HepG2 (cell line): ENCODE measurements around the gene PRSS27. TPM values are rescaled to one million over a fixed set of nuclear protein-coding genes. Genes with fewer than 3 reads are reported as not detected.

ENCODE experiments used
- BORCS8-MEF2B ChIP-seq: sonication (generic); formaldehyde crosslinking; IDR thresholded peaks from 2 replicates; pipeline ENCODE4 v1.8.0; 2022; ENCODE audit warnings: mild to moderate bottlenecking, missing genetic modification reagents
- CAMTA2 ChIP-seq: sonication (generic); formaldehyde crosslinking; IDR thresholded peaks from 2 replicates; pipeline ENCODE4 v1.4.0; 2020; ENCODE audit warnings: mild to moderate bottlenecking, missing genetic modification reagents, borderline replicate concordance
- GTF3A ChIP-seq: sonication (generic); formaldehyde crosslinking; conservative IDR thresholded peaks from 2 replicates; pipeline ENCODE4 v1.4.0; 2020; ENCODE audit warnings: mild to moderate bottlenecking, missing genetic modification reagents
- HDAC1 ChIP-seq: sonication (generic); formaldehyde crosslinking; IDR thresholded peaks from 2 replicates; pipeline ENCODE4 v1.5.1; 2020; ENCODE audit warnings: mild to moderate bottlenecking, missing genetic modification reagents
- HOXD1 ChIP-seq: sonication (generic); formaldehyde crosslinking; IDR thresholded peaks from 2 replicates; pipeline ENCODE4 v1.5.0; 2020; ENCODE audit warnings: missing genetic modification reagents
- KDM4B ChIP-seq: sonication (generic); formaldehyde crosslinking; IDR thresholded peaks from 2 replicates; pipeline ENCODE4 v1.4.0; 2020; ENCODE audit warnings: missing genetic modification reagents
- KDM5B ChIP-seq: sonication (generic); formaldehyde crosslinking; IDR thresholded peaks from 2 replicates; pipeline ENCODE4 v1.4.0; 2020; ENCODE audit warnings: missing genetic modification reagents, mild to moderate bottlenecking, borderline replicate concordance
- NBN ChIP-seq: fragments of 450-650 bp; conservative IDR thresholded peaks from 2 replicates; pipeline ENCODE4 v1.6.1; 2017
- RBM22 ChIP-seq: fragments of 200-400 bp; formaldehyde crosslinking; optimal IDR thresholded peaks from 2 replicates; pipeline ENCODE3; 2017; ENCODE audit warnings: mild to moderate bottlenecking, low read length, moderate library complexity
- SCMH1 ChIP-seq: sonication (generic); formaldehyde crosslinking; IDR thresholded peaks from 2 replicates; pipeline ENCODE4 v1.9.0; 2021; ENCODE audit warnings: missing genetic modification reagents, mild to moderate bottlenecking, borderline replicate concordance
- TCF12 ChIP-seq, 2 experiments: fragments of 450-650 bp in 1 of 2; sonication (generic) in 1 of 2; formaldehyde crosslinking in 1 of 2; IDR thresholded peaks; 2 replicates each; pipeline versions ENCODE4 v1.6.1 to v1.8.0; 2017 to 2022; ENCODE audit warnings: antibody characterized with exemption in 1 of 2, mild to moderate bottlenecking in 1 of 2, missing genetic modification reagents in 1 of 2, moderate library complexity in 1 of 2
- ZFP41 ChIP-seq: sonication (generic); formaldehyde crosslinking; IDR thresholded peaks from 2 replicates; pipeline ENCODE4 v1.4.0; 2020; ENCODE audit warnings: mild to moderate bottlenecking, missing genetic modification reagents, borderline replicate concordance
- ZNF451 ChIP-seq: sonication (generic); formaldehyde crosslinking; IDR thresholded peaks from 2 replicates; pipeline ENCODE4 v1.5.0; 2020; ENCODE audit warnings: mild to moderate bottlenecking, missing genetic modification reagents
- ZNF7 ChIP-seq: IDR thresholded peaks from 2 replicates; pipeline ENCODE4 v1.6.1; 2016; ENCODE audit warnings: missing biosample characterization, missing genetic modification reagents
- polyA plus RNA-seq, 8 experiments: library from polyadenylated mRNA; depleted of rRNA in 3 of 8; stranded (reverse) in 7 of 8; unstranded in 1 of 8; fragments of >200 nt; fragmentation: Illumina TruSeq in 4 of 8; extraction: Trizol in 4 of 8; gene quantifications; 2 replicates each; pipeline versions ENCODE4 v1.2.1 to v1.2.3, GENCODE V29; 2011 to 2016; ENCODE audit warnings: low read depth in 4 of 8, missing spikeins in 1 of 8, mixed read lengths in 1 of 8; ENCODE audit not compliant: insufficient read depth in 1 of 8
- total RNA-seq, 5 experiments: library from RNA; depleted of rRNA; stranded (reverse); fragments of >200 nt; fragmentation: Illumina TruSeq; extraction: Trizol; gene quantifications; 2 replicates each; pipeline ENCODE4 v1.2.3, GENCODE V29; 2016; ENCODE audit warnings: low read depth in 1 of 5
- TF ChIP-seq, protein P1 (sequence below): IDR thresholded peaks from 2 replicates; pipeline ENCODE4 v1.6.1; 2016; ENCODE audit warnings: low read depth, missing genetic modification reagents, missing compliant biosample characterization
- TF ChIP-seq, protein P2 (sequence below): sonication (generic); formaldehyde crosslinking; IDR thresholded peaks from 2 replicates; pipeline ENCODE4 v1.9.0; 2021; ENCODE audit warnings: missing genetic modification reagents, borderline replicate concordance
- TF ChIP-seq, protein P3 (sequence below): sonication (generic); formaldehyde crosslinking; IDR thresholded peaks from 2 replicates; pipeline ENCODE4 v1.4.0; 2020; ENCODE audit warnings: missing genetic modification reagents
- TF ChIP-seq, protein P4 (sequence below): IDR thresholded peaks from 2 replicates; pipeline ENCODE4 v1.6.1; 2016; ENCODE audit warnings: mild to moderate bottlenecking

PRSS27 gene
- total and polyA plus RNA-seq, 2 of the 13 experiments (the other 11 are each of a cell fraction or from before 2014, with no cell fraction given), result 0.20 to 0.73 TPM

DNA sequence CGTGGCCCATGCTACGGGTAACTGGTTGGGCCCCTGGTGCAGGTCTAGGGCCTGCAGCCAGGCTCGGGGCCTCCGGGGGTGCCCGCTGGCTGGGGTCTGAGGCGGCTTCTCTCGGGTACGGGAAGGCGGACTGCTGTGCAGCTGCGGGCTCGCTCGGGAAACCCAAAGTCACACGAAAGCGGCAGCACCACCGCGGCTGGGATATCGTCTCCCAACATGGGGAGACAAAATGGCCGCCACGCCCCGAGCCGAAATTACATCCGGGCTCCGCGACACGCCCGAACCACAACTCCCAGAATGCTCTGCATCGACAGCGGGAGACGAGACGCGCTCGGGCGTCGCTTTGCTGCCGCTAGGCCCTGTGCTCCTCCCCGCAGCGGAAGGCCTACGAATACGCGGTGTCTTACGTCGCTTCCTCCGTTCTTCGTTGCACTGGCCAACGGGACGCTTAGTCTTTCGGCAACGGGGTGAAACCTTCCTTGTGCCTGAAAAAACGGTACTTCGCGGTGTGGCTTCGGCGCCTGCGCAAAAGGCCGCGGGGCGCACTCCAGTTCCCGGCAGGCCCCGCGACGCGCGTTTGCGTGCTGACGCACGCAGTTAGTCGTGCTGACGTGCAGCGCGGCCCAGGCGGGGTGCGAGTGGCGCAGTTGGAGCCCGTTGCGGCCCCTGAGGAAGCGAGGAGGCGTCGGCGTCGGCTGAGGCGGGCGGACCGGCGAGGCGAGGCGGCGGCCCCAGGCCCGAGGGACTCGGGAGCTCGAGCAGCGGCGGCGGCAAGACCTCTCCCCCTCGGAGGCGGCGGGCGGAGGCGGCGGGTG lies 32.2 kb upstream of the PRSS27 start, which contains the start of gene SRRM2 (continued):
- TF ChIP-seq, protein P1, sequence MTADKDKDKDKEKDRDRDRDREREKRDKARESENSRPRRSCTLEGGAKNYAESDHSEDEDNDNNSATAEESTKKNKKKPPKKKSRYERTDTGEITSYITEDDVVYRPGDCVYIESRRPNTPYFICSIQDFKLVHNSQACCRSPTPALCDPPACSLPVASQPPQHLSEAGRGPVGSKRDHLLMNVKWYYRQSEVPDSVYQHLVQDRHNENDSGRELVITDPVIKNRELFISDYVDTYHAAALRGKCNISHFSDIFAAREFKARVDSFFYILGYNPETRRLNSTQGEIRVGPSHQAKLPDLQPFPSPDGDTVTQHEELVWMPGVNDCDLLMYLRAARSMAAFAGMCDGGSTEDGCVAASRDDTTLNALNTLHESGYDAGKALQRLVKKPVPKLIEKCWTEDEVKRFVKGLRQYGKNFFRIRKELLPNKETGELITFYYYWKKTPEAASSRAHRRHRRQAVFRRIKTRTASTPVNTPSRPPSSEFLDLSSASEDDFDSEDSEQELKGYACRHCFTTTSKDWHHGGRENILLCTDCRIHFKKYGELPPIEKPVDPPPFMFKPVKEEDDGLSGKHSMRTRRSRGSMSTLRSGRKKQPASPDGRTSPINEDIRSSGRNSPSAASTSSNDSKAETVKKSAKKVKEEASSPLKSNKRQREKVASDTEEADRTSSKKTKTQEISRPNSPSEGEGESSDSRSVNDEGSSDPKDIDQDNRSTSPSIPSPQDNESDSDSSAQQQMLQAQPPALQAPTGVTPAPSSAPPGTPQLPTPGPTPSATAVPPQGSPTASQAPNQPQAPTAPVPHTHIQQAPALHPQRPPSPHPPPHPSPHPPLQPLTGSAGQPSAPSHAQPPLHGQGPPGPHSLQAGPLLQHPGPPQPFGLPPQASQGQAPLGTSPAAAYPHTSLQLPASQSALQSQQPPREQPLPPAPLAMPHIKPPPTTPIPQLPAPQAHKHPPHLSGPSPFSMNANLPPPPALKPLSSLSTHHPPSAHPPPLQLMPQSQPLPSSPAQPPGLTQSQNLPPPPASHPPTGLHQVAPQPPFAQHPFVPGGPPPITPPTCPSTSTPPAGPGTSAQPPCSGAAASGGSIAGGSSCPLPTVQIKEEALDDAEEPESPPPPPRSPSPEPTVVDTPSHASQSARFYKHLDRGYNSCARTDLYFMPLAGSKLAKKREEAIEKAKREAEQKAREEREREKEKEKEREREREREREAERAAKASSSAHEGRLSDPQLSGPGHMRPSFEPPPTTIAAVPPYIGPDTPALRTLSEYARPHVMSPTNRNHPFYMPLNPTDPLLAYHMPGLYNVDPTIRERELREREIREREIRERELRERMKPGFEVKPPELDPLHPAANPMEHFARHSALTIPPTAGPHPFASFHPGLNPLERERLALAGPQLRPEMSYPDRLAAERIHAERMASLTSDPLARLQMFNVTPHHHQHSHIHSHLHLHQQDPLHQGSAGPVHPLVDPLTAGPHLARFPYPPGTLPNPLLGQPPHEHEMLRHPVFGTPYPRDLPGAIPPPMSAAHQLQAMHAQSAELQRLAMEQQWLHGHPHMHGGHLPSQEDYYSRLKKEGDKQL (CRISPR knock-in tag), result no peak
- TF ChIP-seq SCMH1 (no peak), HOXD1 (CRISPR knock-in tag) (no peak; the same call in 1 of the 2 replicates), KDM4B (CRISPR knock-in tag) (no peak), KDM5B (CRISPR knock-in tag) (peak; percentile 96), ZFP41 (CRISPR knock-in tag) (no peak), ZNF451 (peak; percentile 72), BORCS8-MEF2B (CRISPR knock-in tag) (peak; percentile 70; the same call in 1 of the 2 replicates), RBM22 (peak; percentile 21), TCF12 (IDR thresholded peaks at IDR 0.05) (no peak), TCF12 (CRISPR knock-in tag; IDR thresholded peaks at IDR 0.05) (peak; percentile 89), ZNF7 (CRISPR knock-in tag) (no peak), GTF3A (CRISPR knock-in tag) (0 out of 2 replicates have a peak, but pooled peaks have one; percentile 35), NBN (no peak), HDAC1 (peak; percentile 82; the same call in 1 of the 2 replicates), CAMTA2 (CRISPR knock-in tag) (no peak)
- TF ChIP-seq, protein P2, sequence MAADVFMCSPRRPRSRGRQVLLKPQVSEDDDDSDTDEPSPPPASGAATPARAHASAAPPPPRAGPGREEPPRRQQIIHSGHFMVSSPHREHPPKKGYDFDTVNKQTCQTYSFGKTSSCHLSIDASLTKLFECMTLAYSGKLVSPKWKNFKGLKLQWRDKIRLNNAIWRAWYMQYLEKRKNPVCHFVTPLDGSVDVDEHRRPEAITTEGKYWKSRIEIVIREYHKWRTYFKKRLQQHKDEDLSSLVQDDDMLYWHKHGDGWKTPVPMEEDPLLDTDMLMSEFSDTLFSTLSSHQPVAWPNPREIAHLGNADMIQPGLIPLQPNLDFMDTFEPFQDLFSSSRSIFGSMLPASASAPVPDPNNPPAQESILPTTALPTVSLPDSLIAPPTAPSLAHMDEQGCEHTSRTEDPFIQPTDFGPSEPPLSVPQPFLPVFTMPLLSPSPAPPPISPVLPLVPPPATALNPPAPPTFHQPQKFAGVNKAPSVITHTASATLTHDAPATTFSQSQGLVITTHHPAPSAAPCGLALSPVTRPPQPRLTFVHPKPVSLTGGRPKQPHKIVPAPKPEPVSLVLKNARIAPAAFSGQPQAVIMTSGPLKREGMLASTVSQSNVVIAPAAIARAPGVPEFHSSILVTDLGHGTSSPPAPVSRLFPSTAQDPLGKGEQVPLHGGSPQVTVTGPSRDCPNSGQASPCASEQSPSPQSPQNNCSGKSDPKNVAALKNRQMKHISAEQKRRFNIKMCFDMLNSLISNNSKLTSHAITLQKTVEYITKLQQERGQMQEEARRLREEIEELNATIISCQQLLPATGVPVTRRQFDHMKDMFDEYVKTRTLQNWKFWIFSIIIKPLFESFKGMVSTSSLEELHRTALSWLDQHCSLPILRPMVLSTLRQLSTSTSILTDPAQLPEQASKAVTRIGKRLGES (CRISPR knock-in tag), result peak; percentile 77; the same call in 1 of the 2 replicates
- TF ChIP-seq, protein P3, sequence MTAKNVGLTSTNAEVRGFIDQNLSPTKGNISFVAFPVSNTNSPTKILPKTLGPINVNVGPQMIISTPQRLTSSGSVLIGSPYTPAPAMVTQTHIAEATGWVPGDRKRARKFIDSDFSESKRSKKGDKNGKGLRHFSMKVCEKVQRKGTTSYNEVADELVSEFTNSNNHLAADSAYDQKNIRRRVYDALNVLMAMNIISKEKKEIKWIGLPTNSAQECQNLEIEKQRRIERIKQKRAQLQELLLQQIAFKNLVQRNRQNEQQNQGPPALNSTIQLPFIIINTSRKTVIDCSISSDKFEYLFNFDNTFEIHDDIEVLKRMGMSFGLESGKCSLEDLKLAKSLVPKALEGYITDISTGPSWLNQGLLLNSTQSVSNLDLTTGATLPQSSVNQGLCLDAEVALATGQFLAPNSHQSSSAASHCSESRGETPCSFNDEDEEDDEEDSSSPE (CRISPR knock-in tag), result peak; percentile 51; the same call in 1 of the 2 replicates
- TF ChIP-seq, protein P4, sequence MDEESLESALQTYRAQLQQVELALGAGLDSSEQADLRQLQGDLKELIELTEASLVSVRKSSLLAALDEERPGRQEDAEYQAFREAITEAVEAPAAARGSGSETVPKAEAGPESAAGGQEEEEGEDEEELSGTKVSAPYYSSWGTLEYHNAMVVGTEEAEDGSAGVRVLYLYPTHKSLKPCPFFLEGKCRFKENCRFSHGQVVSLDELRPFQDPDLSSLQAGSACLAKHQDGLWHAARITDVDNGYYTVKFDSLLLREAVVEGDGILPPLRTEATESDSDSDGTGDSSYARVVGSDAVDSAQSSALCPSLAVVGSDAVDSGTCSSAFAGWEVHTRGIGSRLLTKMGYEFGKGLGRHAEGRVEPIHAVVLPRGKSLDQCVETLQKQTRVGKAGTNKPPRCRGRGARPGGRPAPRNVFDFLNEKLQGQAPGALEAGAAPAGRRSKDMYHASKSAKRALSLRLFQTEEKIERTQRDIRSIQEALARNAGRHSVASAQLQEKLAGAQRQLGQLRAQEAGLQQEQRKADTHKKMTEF (CRISPR knock-in tag), result peak; percentile 74; the same call in 1 of the 2 replicates
